HL-60 (cell line): ENCODE results near the gene EIF3B.

ENCODE experiments used
- GABPA ChIP-seq: IDR thresholded peaks from 2 replicates; pipeline ENCODE4 v1.6.1; 2012; ENCODE audit warnings: low read depth
- POLR2AphosphoS5 ChIP-seq: IDR thresholded peaks from 2 replicates; pipeline ENCODE4 v1.6.1; 2012; ENCODE audit warnings: low read depth
- SPI1 ChIP-seq: IDR thresholded peaks from 2 replicates; pipeline ENCODE4 v1.6.1; 2012; ENCODE audit warnings: low read depth, mild to moderate bottlenecking, borderline replicate concordance
- TF ChIP-seq, protein P1 (sequence below): IDR thresholded peaks from one replicate; pipeline ENCODE4 v1.5.1; 2011; ENCODE audit warnings: low read length, control low read depth, inconsistent platforms; ENCODE audit not compliant: insufficient read depth

- TF ChIP-seq POLR2AphosphoS5 = no peak
- TF ChIP-seq, protein P1, sequence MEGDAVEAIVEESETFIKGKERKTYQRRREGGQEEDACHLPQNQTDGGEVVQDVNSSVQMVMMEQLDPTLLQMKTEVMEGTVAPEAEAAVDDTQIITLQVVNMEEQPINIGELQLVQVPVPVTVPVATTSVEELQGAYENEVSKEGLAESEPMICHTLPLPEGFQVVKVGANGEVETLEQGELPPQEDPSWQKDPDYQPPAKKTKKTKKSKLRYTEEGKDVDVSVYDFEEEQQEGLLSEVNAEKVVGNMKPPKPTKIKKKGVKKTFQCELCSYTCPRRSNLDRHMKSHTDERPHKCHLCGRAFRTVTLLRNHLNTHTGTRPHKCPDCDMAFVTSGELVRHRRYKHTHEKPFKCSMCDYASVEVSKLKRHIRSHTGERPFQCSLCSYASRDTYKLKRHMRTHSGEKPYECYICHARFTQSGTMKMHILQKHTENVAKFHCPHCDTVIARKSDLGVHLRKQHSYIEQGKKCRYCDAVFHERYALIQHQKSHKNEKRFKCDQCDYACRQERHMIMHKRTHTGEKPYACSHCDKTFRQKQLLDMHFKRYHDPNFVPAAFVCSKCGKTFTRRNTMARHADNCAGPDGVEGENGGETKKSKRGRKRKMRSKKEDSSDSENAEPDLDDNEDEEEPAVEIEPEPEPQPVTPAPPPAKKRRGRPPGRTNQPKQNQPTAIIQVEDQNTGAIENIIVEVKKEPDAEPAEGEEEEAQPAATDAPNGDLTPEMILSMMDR = no peak
- no peak for TF ChIP-seq SPI1
- TF ChIP-seq GABPA = no peak
Observed at GRCh38 chr7:2354939-2355704, 495 bp downstream of the EIF3B start.
